ENCODE results near the gene NDUFV1.

Gene NDUFV1

GRCh38 chr11:67645521-67646461, 39.1 kb downstream of the NDUFV1 start:
- H3K36me3 Mint-ChIP-seq (ENCODE audit: low read depth), result no peaks in the 10 kb centered on the region
- no peak overlapping the region for H3K27ac Mint-ChIP-seq
- H3K4me1 Mint-ChIP-seq, result peaks cover 7% of the 10 kb centered on the region
- H3K4me3 Mint-ChIP-seq, result no peak overlapping the region
- TF ChIP-seq CTCF (IDR thresholded peaks at IDR 0.05; ENCODE audit: unreplicated experiment in 3 of 3), result no peak
- H3K27me3 Mint-ChIP-seq (ENCODE audit: low read depth), result peaks cover 11% of the 10 kb centered on the region
- no peaks in the 10 kb centered on the region for H3K9me3 Mint-ChIP-seq

- H3K4me1 Mint-ChIP-seq, result peaks cover 7% of the 10 kb centered on the region
- H3K4me3 Mint-ChIP-seq, result no peak overlapping the region
- no peak overlapping the region for H3K27ac Mint-ChIP-seq
- peaks cover 11% of the 10 kb centered on the region for H3K27me3 Mint-ChIP-seq (ENCODE audit: low read depth)
- no peaks in the 10 kb centered on the region for H3K36me3 Mint-ChIP-seq (ENCODE audit: low read depth)
- H3K9me3 Mint-ChIP-seq, result no peaks in the 10 kb centered on the region
- TF ChIP-seq CTCF (IDR thresholded peaks at IDR 0.05; ENCODE audit: unreplicated experiment in 3 of 3), result no peak
Measured at GRCh38 chr11:67646535-67647336, 40.0 kb downstream of the NDUFV1 start.

- H3K36me3 Mint-ChIP-seq (ENCODE audit: low read depth), result no peaks in the 10 kb centered on the region
- H3K27me3 Mint-ChIP-seq (ENCODE audit: low read depth), result peaks cover 8% of the 10 kb centered on the region
Measured at GRCh38 chr11:67647471-67647870, 40.7 kb downstream of the NDUFV1 start.

GRCh38 chr11:67648140-67648795, 41.5 kb downstream of the NDUFV1 start:
- H3K9me3 Mint-ChIP-seq, result no peaks in the 10 kb centered on the region
- H3K4me1 Mint-ChIP-seq, result peaks cover 12% of the 10 kb centered on the region
- H3K27me3 Mint-ChIP-seq (ENCODE audit: low read depth), result peaks cover 9% of the 10 kb centered on the region
- no peak overlapping the region for H3K4me3 Mint-ChIP-seq
- TF ChIP-seq CTCF (IDR thresholded peaks at IDR 0.05; ENCODE audit: unreplicated experiment in 3 of 3), result peak in 2 of 3 experiments; percentile 8 to 24
- H3K36me3 Mint-ChIP-seq (ENCODE audit: low read depth), result no peaks in the 10 kb centered on the region
- H3K27ac Mint-ChIP-seq, result peak overlapping the region in 2 of 3 experiments; percentile 22 to 33

More at GRCh38 chr11:67647471-67647870, 40.7 kb downstream of the NDUFV1 start:
- Mint-ChIP-seq H3K4me1 (peaks cover 9% of the 10 kb centered on the region), H3K4me3 (no peak overlapping the region), H3K9me3 (no peaks in the 10 kb centered on the region), H3K27ac (peak overlapping the region in 2 of 3 experiments; percentile 22 to 33)
- TF ChIP-seq CTCF (IDR thresholded peaks at IDR 0.05; ENCODE audit: unreplicated experiment in 3 of 3), result no peak

GRCh38 chr11:67648796-67649613, 42.3 kb downstream of the NDUFV1 start:
- Mint-ChIP-seq H3K36me3 (ENCODE audit: low read depth) (no peaks in the 10 kb centered on the region), H3K4me1 (peaks cover 12% of the 10 kb centered on the region), H3K9me3 (peaks cover 2% of the 10 kb centered on the region)

More at GRCh38 chr11:67648796-67649613, 42.3 kb downstream of the NDUFV1 start:
- Mint-ChIP-seq H3K27me3 (ENCODE audit: low read depth) (peaks cover 9% of the 10 kb centered on the region), H3K27ac (peak overlapping the region in 1 of 3 experiments; percentile 56), H3K4me3 (no peak overlapping the region)
- TF ChIP-seq CTCF (IDR thresholded peaks at IDR 0.05; ENCODE audit: unreplicated experiment in 3 of 3), result no peak

Measured in nephron (organoid).